ENCODE measurements around the gene RALGDS.

Gene RALGDS

GRCh38 chr9:133158695-133159094 is 37.7 kb upstream of the RALGDS start:
- CTCF ChIA-PET = interaction anchor here (0.6 to 5.9 kb wide), 10 partner anchors 9 to 181 kb away, joined by 3 to 42 read pairs (median 6); no protein-coding TSS in a partner anchor
- H3K36me3 ChIP-seq (ENCODE audit: control insufficient read depth in 2 of 2, insufficient read depth in 1 of 2, low read length in 2 of 2) = no peaks in the 10 kb centered on the region
- no peaks in the 10 kb centered on the region for H3K4me1 ChIP-seq (ENCODE audit: control insufficient read depth, insufficient read depth, low read length)
- no peak overlapping the region for H3K4me3 ChIP-seq (ENCODE audit: low read depth, low read length)
- no peaks in the 10 kb centered on the region for H3K9me3 ChIP-seq (ENCODE audit: control insufficient read depth, insufficient read depth, low read depth, low read length)
- POLR2A ChIA-PET = interaction anchor here (0.9 to 2.2 kb wide), 3 partner anchors 9 to 128 kb away, joined by 3 to 5 read pairs (median 4); partner anchors contain the start of gene GTF3C5
- no peak overlapping the region for H3K27ac ChIP-seq (ENCODE audit: extremely low read depth, low read depth, low read length)
- TF ChIP-seq ZNF843 (tag by site-specific recombination; IDR thresholded peaks at IDR 0.05) = no peak
- TF ChIP-seq ZNF521 (tag by site-specific recombination; IDR thresholded peaks at IDR 0.05) = no peak
- no peak for TF ChIP-seq ZNF202 (tag by site-specific recombination; IDR thresholded peaks at IDR 0.05; ENCODE audit: borderline replicate concordance)
- TF ChIP-seq ZFP37 (tag by site-specific recombination; IDR thresholded peaks at IDR 0.05) = no peak
- TF ChIP-seq ZSCAN4 (tag by site-specific recombination; IDR thresholded peaks at IDR 0.05) = no peak
- TF ChIP-seq ZNF404 (tag by site-specific recombination; IDR thresholded peaks at IDR 0.05) = no peak
- no peak for TF ChIP-seq AEBP2 (tag by site-specific recombination; IDR thresholded peaks at IDR 0.05; ENCODE audit: borderline replicate concordance)
- no peak for TF ChIP-seq ZNF324 (tag by site-specific recombination; IDR thresholded peaks at IDR 0.05)
- TF ChIP-seq ZNF211 (tag by site-specific recombination; IDR thresholded peaks at IDR 0.05; ENCODE audit: low read depth) = no peak

- H3K9me3 ChIP-seq (ENCODE audit: control insufficient read depth, insufficient read depth, low read depth, low read length) = no peaks in the 10 kb centered on the region
- CTCF ChIA-PET = interaction anchor here (0.6 to 5.9 kb wide), 3 partner anchors 11 to 33 kb away, joined by 3 to 42 read pairs (median 10); no protein-coding TSS in a partner anchor
- no peak overlapping the region for H3K4me3 ChIP-seq (ENCODE audit: low read depth, low read length)
- no peak overlapping the region for H3K27ac ChIP-seq (ENCODE audit: extremely low read depth, low read depth, low read length)
- no peaks in the 10 kb centered on the region for H3K36me3 ChIP-seq (ENCODE audit: control insufficient read depth in 2 of 2, insufficient read depth in 1 of 2, low read length in 2 of 2)
- POLR2A ChIA-PET = no interaction called here
- no peaks in the 10 kb centered on the region for H3K4me1 ChIP-seq (ENCODE audit: control insufficient read depth, insufficient read depth, low read length)
- TF ChIP-seq ZNF837 (tag by site-specific recombination; IDR thresholded peaks at IDR 0.05) = no peak
- TF ChIP-seq ZNF76 (tag by site-specific recombination; IDR thresholded peaks at IDR 0.05; ENCODE audit: borderline replicate concordance, low read depth) = no peak
- TF ChIP-seq YY1 (tag by site-specific recombination; IDR thresholded peaks at IDR 0.05) = no peak
- TF ChIP-seq ZNF596 (tag by site-specific recombination; IDR thresholded peaks at IDR 0.05) = no peak
- no peak for TF ChIP-seq ZBTB11 (tag by site-specific recombination; conservative IDR thresholded peaks at IDR 0.05; ENCODE audit: low read depth)
- no peak for TF ChIP-seq BCL6B (tag by site-specific recombination; IDR thresholded peaks at IDR 0.05)
- TF ChIP-seq ZNF768 (tag by site-specific recombination; IDR thresholded peaks at IDR 0.05) = no peak
- no peak for TF ChIP-seq ZBTB1 (tag by site-specific recombination; IDR thresholded peaks at IDR 0.05)
- no peak for TF ChIP-seq ZNF155 (tag by site-specific recombination; IDR thresholded peaks at IDR 0.05)
- TF ChIP-seq ZNF530 (tag by site-specific recombination; IDR thresholded peaks at IDR 0.05; ENCODE audit: low read depth) = no peak
- TF ChIP-seq ZNF26 (tag by site-specific recombination; IDR thresholded peaks at IDR 0.05) = no peak
- TF ChIP-seq ZNF274 (IDR thresholded peaks at IDR 0.05; ENCODE audit: low read length) = no peak
- no peak for TF ChIP-seq ZNF274 (tag by site-specific recombination; IDR thresholded peaks at IDR 0.05; ENCODE audit: borderline replicate concordance)
These were observed 34.1 kb upstream of the RALGDS start for GRCh38 chr9:133155156-133155555.
